OCI-LY7 (cell line): ENCODE measurements around the gene C1orf35.

Experiments
- CTCF ChIP-seq: fragments of 200-600 bp; sonication (generic); conservative IDR thresholded peaks from 2 replicates; pipeline ENCODE4 v1.5.1; 2014; ENCODE audit warnings: mild to moderate bottlenecking, antibody characterized with exemption, low read length, moderate library complexity, mixed read lengths
- EZH2phosphoT487 ChIP-seq: fragments of 200-600 bp; sonication (generic); IDR thresholded peaks from 2 replicates; pipeline ENCODE4 v1.6.1; 2018; ENCODE audit warnings: low read depth, borderline replicate concordance, mild to moderate bottlenecking, mixed run types, antibody characterized with exemption, low read length, moderate library complexity, mixed read lengths

GRCh38 chr1:228090613-228091081 is 12.5 kb downstream of the C1orf35 start:
- TF ChIP-seq CTCF (no peak), EZH2phosphoT487 (no peak)
